OCI-LY1 (cell line): Measurements from ENCODE around the gene EML5.

ENCODE experiments used
- H2AFZ ChIP-seq: fragments of 200-600 bp; sonication (generic), shearing (Covaris generic); 2 replicates; pipeline ENCODE4 v1.6.0; 2014; ENCODE audit warnings: antibody characterized with exemption, mild to moderate bottlenecking, low read length
- H3F3A ChIP-seq: fragments of 200-600 bp; sonication (generic), shearing (Covaris generic); 2 replicates; pipeline ENCODE4 v1.6.0; 2014; ENCODE audit warnings: mild to moderate bottlenecking, antibody characterized with exemption, low read length, moderate library complexity; ENCODE audit not compliant: insufficient read depth
- H3K27ac ChIP-seq: fragments of 200-600 bp; sonication (generic); 2 replicates; pipeline ENCODE4 v1.5.1; 2014; ENCODE audit warnings: low read length, mixed run types, mild to moderate bottlenecking, low read depth; ENCODE audit not compliant: poor library complexity, severe bottlenecking
- H3K27me3 ChIP-seq: fragments of 200-600 bp; sonication (generic); 2 replicates; pipeline ENCODE4 v1.6.0; 2014; ENCODE audit warnings: antibody characterized with exemption, mild to moderate bottlenecking, low read length, moderate library complexity; ENCODE audit not compliant: insufficient read depth
- H3K36me3 ChIP-seq: fragments of 200-600 bp; sonication (generic); 2 replicates; pipeline ENCODE4 v1.6.1; 2014; ENCODE audit warnings: mild to moderate bottlenecking, antibody characterized with exemption, low read length, moderate library complexity, mixed read lengths; ENCODE audit not compliant: insufficient read depth
- H3K4me1 ChIP-seq: fragments of 200-600 bp; sonication (generic); 2 replicates; pipeline ENCODE4 v1.5.1; 2014; ENCODE audit warnings: mild to moderate bottlenecking, low read length, moderate library complexity; ENCODE audit not compliant: insufficient read depth, severe bottlenecking
- H3K4me2 ChIP-seq: fragments of 200-600 bp; sonication (generic), shearing (Covaris generic); 2 replicates; pipeline ENCODE4 v1.6.1; 2014; ENCODE audit warnings: low read length
- H3K4me3 ChIP-seq: fragments of 200-600 bp; sonication (generic); 2 replicates; pipeline ENCODE4 v1.5.1; 2014; ENCODE audit warnings: low read length, low read depth, mild to moderate bottlenecking, mixed read lengths; ENCODE audit not compliant: poor library complexity, severe bottlenecking
- H3K79me2 ChIP-seq: fragments of 200-600 bp; shearing (Covaris generic); 2 replicates; pipeline ENCODE4 v1.6.1; 2016; ENCODE audit warnings: mixed run types, low read length, mixed read lengths; ENCODE audit not compliant: insufficient read depth
- H3K9ac ChIP-seq: fragments of 200-600 bp; sonication (generic), shearing (Covaris generic); 2 replicates; pipeline ENCODE4 v1.6.1; 2014; ENCODE audit warnings: mild to moderate bottlenecking, low read length, mixed read lengths
- H3K9me2 ChIP-seq: fragments of 200-600 bp; sonication (generic), shearing (Covaris generic); 2 replicates; pipeline ENCODE4 v1.6.1; 2014; ENCODE audit warnings: low read depth, mild to moderate bottlenecking, low read length, mixed read lengths
- H3K9me3 ChIP-seq: fragments of 200-600 bp; shearing (Covaris generic); 2 replicates; pipeline ENCODE4 v1.6.1; 2014; ENCODE audit warnings: low read length, mixed read lengths
- H4K20me1 ChIP-seq: fragments of 200-600 bp; sonication (generic), shearing (Covaris generic); 2 replicates; pipeline ENCODE4 v1.6.0; 2016; ENCODE audit warnings: mild to moderate bottlenecking, low read length; ENCODE audit not compliant: insufficient read depth
- EZH2 ChIP-seq: fragments of 200-600 bp; sonication (generic), shearing (Covaris generic); IDR thresholded peaks from 2 replicates; pipeline ENCODE4 v1.8.0; 2017; ENCODE audit warnings: borderline replicate concordance, mixed run types, mild to moderate bottlenecking, antibody characterized with exemption, low read length, moderate library complexity, mixed read lengths
- TF ChIP-seq, protein P1 (sequence below): fragments of 200-600 bp; sonication (generic), shearing (Covaris generic); IDR thresholded peaks from 2 replicates; pipeline ENCODE4 v1.5.1; 2017; ENCODE audit warnings: mild to moderate bottlenecking, antibody characterized with exemption, low read length, moderate library complexity, mixed read lengths

Gene EML5

GRCh38 chr14:88695870-88696269 is 96.9 kb downstream of the EML5 start:
- Histone ChIP-seq H3K9me3 (no peaks in the 10 kb centered on the region), H3K4me3 (no peak overlapping the region), H3K27ac (no peak overlapping the region), H2AFZ (no peak overlapping the region), H3K79me2 (no peaks in the 10 kb centered on the region), H3K9me2 (no peaks in the 10 kb centered on the region), H3K27me3 (no peaks in the 10 kb centered on the region), H3K4me1 (no peaks in the 10 kb centered on the region), H4K20me1 (no peaks in the 10 kb centered on the region), H3K4me2 (no peak overlapping the region), H3F3A (no peaks in the 10 kb centered on the region), H3K9ac (no peak overlapping the region), H3K36me3 (no peaks in the 10 kb centered on the region)
- TF ChIP-seq, protein P1, sequence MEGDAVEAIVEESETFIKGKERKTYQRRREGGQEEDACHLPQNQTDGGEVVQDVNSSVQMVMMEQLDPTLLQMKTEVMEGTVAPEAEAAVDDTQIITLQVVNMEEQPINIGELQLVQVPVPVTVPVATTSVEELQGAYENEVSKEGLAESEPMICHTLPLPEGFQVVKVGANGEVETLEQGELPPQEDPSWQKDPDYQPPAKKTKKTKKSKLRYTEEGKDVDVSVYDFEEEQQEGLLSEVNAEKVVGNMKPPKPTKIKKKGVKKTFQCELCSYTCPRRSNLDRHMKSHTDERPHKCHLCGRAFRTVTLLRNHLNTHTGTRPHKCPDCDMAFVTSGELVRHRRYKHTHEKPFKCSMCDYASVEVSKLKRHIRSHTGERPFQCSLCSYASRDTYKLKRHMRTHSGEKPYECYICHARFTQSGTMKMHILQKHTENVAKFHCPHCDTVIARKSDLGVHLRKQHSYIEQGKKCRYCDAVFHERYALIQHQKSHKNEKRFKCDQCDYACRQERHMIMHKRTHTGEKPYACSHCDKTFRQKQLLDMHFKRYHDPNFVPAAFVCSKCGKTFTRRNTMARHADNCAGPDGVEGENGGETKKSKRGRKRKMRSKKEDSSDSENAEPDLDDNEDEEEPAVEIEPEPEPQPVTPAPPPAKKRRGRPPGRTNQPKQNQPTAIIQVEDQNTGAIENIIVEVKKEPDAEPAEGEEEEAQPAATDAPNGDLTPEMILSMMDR, result no peak
- TF ChIP-seq EZH2, result no peak

GRCh38 chr14:88688386-88688785 is 104.4 kb downstream of the EML5 start:
- H3K4me1 ChIP-seq, result no peaks in the 10 kb centered on the region
- H3K27me3 ChIP-seq, result no peaks in the 10 kb centered on the region
- no peaks in the 10 kb centered on the region for H3F3A ChIP-seq
- no peak overlapping the region for H3K27ac ChIP-seq
- no peak for TF ChIP-seq EZH2
- TF ChIP-seq, protein P1, result no peak
- no peaks in the 10 kb centered on the region for H3K9me3 ChIP-seq
- H3K9me2 ChIP-seq, result no peaks in the 10 kb centered on the region
- no peak overlapping the region for H3K9ac ChIP-seq
- no peak overlapping the region for H3K4me2 ChIP-seq
- no peak overlapping the region for H2AFZ ChIP-seq
- H4K20me1 ChIP-seq, result no peaks in the 10 kb centered on the region
- H3K36me3 ChIP-seq, result no peaks in the 10 kb centered on the region
- H3K79me2 ChIP-seq, result no peaks in the 10 kb centered on the region
- no peak overlapping the region for H3K4me3 ChIP-seq

- Histone ChIP-seq H2AFZ (no peak overlapping the region), H3K4me1 (no peaks in the 10 kb centered on the region), H3K36me3 (no peaks in the 10 kb centered on the region)
Observed at GRCh38 chr14:88683119-88683518, 109.6 kb downstream of the EML5 start.

More at GRCh38 chr14:88683119-88683518, 109.6 kb downstream of the EML5 start:
- Histone ChIP-seq H3K4me2 (no peak overlapping the region), H3F3A (no peaks in the 10 kb centered on the region), H3K4me3 (no peak overlapping the region), H4K20me1 (no peaks in the 10 kb centered on the region), H3K27me3 (no peaks in the 10 kb centered on the region), H3K9me3 (no peaks in the 10 kb centered on the region), H3K9me2 (no peaks in the 10 kb centered on the region), H3K9ac (no peak overlapping the region), H3K27ac (no peak overlapping the region), H3K79me2 (no peaks in the 10 kb centered on the region)
- TF ChIP-seq EZH2, result no peak
- TF ChIP-seq, protein P1, result no peak
